GM19043 (cell line): ENCODE measurements around the gene NPIPA7.
"Not testable (repeated sequence)": the region's sequence is repeated elsewhere in the genome, so short reads cannot be mapped to it uniquely, and the experiment has no call there.

Source experiments
- ATAC-seq: cut with Tn5 transposase; IDR thresholded peaks from one replicate; pipeline ENCODE4 v1.9.1; 2021; ENCODE audit warnings: low read depth; ENCODE audit not compliant: unreplicated experiment

The NPIPA7 gene

DNA sequence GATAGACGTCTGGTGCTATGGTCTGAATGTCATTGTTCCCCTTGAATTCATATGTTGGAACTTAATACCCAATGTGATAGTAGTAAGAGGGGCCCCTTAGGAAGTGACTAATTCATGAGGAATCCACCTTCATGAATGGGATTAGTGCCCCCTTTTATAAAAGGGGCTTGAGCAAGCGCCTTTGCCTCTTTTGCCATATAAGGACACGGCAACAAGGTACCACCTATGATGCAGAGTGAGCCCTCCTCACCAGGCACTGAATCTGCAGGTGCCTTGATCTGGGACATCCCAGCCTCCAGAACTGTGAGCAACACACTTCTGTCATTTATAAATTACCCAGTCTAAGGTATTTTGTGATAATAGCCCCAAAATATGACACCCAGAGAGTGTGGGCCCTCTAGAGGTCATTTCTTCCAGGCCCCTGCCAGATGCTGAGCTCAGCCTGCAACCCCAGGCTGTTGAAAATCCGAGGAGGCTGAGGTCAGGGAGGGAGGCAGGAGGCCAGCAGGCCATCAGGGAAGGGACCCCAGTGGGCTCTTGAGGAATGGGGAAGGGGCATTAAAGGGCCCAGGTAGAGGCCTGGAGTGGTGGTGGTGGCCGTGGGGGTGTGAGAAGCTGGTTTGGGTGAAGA, 39.1 kb downstream of the NPIPA7 start:
- ATAC-seq = not testable (repeated sequence)

DNA sequence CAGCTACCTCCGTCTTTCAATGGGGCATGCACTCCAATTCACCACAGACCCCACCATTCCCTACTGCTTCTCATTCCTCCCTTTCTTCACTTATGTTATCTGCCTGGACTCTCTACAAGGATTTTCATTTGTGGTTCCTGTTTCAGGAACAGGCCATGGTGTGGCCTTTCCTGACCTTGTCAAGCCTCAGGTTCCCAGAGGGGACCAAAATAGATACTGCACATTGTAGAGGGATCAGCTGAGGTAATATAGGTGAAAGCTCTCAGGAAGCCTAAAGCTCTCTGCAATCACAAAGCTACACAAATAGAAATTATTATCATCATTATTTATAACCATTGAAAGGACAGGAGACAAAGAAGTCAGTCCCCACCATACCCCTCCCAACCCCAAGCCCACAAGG, 41.6 kb downstream of the NPIPA7 start:
- not testable (repeated sequence) for ATAC-seq

DNA sequence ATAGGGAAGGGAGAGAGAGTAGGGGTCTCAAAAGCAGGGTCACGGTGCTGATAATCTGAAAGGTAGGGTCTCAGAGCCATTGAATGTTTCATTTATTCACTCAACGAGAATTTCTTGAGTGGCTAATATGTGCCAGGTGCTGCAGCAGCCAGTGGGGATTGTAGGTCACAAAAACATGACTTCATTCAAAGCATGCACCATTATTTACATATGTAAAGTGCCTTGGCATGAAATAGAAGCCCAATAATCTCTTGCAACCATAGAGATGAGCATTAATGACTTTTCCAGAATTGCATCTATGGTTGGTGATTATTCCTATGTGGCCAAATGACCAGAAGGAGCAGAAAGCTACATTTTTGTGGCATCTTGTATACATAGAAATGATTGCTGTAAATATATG, 46.2 kb downstream of the NPIPA7 start:
- ATAC-seq = not testable (repeated sequence)

DNA sequence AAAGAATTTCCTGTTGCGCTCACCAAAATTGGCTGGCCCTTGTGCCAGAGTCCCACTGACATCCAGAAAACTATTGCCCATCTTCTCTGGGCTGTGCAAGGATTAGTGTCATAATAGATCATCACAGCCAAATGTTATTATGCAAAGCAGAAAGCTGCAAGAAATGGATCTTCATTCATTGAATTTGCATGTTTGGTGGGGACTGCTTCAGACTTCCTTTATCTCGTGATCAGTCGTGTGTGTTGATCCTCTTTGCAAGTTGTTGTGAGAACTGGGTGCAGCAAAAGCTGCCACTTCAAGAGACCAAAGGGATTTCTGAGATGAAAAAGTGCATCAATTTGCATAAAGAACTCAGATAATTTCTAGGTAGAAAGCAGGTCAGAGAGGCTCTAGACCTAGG, 52.2 kb downstream of the NPIPA7 start:
- not testable (repeated sequence) for ATAC-seq

DNA sequence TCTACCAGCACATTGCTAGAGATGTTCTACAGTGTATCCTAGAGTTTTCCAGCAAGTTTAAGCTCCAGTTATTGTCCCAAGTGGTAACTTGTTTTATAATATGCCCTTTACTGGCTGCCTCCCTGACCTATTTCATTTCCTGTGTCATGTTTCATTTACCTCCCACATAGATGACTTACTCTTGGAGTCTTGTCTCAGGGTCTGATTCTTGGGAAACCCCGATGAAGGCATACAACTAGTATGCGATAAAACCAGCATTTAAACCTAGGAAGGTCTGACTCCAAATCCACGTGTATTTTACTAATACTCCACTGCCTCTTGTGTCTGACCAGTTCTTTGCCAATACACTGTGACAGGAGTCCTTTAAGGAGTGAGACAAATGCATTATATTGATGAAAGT, 55.8 kb downstream of the NPIPA7 start:
- not testable (repeated sequence) for ATAC-seq

DNA sequence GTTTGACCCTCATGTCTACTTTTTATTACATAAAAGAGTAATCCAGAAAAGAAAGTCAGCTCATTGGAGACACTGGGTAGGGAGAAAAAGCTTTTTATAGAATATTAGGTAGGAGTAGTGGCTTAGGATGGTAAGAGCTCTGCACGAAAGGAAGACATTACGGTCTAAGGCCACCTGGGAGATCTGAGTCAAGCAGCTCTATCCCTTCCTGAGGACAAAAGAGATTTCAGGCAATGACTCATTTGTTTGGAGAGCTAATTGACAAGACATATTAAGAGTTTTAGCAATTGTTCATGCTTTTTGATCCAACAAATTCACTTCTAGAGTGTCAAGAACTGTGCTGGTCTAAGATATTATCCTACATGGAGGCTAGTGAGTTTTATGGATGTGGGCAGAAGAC, 62.5 kb downstream of the NPIPA7 start:
- not testable (repeated sequence) for ATAC-seq
